Eye (tissue), 1 donor: ENCODE results near the gene BEND5.

Source experiments
- DNase-seq: peaks from one replicate; pipeline ENCODE4 v3.0.0-alpha.2; 2015

The BEND5 gene

GRCh38 chr1:48776393-48777218 is at the start of gene BEND5:
Gene BEND5, minus strand, starts transcription at chr1:48776891. Its CDS starts 60 bp downstream, at chr1:48776831.
- peak; percentile 94 for DNase-seq

DNA sequence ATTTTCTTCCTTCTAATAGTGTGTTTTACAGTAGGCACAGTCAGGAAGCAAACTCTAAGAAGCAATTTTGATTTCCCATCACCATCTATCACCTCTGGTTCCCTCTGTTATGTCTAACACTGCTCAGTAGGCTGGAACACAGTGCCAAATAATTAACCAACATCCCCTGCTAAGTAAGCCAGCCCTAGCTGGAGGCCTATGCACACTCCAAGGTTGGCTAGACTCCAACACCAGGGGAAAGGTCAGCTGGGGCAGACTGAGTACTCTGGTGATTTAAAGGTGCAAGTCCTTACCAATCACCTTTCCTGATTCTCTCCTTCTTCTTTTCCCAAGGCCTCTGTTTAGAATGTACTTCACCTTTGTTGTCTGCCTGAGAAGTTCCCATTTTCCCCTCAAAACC is 46.5 kb upstream of the BEND5 start:
- no peak for DNase-seq

- no peak for DNase-seq
These were observed 43.8 kb upstream of the BEND5 start for GRCh38 chr1:48820491-48820890.

DNA sequence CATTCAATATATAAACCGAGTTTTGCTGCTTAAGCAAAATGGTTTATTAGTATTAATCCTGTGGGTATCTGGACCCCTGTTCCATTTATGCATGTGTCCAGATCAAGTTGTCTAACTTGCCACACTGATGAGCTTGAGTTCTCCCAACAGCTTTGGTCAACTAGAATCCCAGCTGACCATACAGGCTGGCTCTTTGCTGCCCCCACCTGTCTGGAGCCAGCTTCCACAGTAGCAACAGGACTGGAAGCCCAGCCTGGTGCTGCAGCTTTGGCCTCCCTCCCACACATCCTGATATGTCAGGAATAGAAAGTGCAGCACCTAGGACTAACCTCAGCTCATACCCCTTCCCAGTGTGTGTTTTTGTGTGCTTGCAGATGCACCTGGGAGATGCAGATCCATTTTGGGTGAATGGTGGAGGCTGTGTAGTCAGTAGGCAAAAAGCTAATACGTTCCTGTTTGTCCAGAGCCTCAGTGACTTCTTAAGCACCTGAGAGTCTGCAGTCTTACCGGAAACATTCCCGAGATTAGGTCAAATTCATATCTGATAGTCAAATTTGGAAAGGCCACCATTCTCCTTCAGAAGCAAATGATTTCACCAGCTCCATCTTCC is 40.9 kb upstream of the BEND5 start:
- DNase-seq: peak; percentile 71

- DNase-seq: no peak
These were observed 34.0 kb upstream of the BEND5 start for GRCh38 chr1:48810740-48811139.

DNA sequence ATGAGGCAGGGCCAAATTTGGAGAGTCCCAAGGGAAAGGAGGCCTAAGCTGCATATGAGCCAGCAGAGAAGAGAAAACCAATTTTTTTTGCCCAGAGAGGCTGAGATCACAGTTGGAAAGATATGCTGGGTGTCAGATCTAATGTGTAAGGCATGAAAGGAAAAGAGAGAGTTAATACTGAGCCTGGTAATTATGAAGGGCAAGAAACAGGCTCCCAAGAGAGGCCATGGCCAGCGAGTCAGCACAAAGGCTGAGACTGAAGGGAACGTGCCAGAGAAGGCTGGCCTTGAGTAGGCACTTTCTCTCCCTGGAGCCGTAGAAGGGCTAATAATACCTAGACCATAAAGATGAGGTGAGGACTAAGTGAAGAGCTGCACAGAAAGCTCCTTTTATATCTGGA is 31.8 kb upstream of the BEND5 start:
- DNase-seq: peak; percentile 16

DNA sequence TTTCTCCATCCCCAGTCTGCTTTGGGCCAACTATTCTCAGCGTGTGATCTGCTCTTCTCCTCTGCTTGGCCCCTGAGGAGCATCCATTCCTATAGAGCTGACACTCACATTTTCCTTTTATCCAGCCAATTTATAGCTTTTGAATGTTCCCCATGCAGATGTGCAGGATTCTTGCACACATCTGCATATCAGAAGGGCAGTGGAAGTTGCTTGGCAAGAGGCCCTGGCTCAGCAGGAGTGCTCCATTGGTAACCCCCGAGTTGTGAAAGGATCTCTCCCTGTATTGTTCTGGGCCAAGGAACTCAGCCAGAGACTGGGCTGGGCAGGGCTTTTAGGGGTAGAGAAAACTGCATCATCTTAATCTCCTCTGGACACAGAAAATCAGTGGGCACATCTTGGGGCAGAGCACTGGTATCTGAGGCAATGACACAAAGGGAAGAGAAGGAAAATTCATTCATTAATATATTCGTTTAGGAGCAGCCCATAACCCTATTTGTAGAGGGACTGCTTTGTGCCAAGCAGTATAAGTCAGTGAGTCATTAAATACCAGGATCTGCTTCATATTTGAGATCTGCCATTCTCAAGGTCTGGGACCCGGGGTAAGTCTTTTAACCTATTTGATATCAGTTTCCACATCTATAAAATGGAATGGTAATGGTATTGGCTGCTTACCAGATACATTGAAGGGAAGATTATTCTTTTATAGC is 31.0 kb upstream of the BEND5 start:
- DNase-seq: peak; percentile 15

- no peak for DNase-seq
These were observed 26.8 kb upstream of the BEND5 start for GRCh38 chr1:48803474-48803873.

DNA sequence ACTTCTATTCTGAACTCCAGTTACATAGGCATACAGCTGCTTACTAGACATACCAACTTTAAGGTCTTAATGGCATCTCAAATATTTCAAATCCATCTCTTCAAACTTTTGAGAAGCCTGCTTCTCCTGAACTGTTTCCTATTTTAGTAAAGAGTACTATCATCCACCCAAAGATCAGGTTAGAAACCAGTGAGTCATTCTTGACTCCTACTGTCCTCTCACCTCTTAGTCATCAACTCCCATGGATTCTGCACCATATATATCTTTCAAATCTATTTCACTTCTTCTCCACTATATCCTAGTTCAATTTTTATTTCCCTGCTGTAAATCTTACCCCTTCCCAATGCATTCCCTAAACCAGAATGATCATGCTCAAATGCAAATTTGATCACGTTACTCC is 18.1 kb upstream of the BEND5 start:
- no peak for DNase-seq

- no peak for DNase-seq
These were observed 17.2 kb upstream of the BEND5 start for GRCh38 chr1:48793863-48794262.

DNA sequence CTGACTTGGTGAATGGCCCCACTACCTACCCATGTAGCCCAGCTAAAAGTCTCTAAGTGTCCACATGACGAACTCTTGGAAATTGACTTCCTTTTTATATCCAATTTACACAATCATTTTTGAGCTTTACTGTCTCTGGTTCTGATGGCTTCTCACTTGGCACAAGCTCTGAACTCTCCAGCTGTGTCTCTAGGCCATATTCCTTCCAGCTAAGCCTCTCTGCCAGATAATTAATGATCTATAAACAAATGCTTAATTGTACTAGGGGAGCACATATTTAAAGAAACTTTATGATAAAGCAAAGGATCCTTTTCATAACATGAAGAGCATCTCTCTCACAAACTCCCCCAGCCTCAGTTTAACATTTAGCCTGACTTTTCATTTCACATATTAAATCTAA is 16.3 kb upstream of the BEND5 start:
- DNase-seq: no peak

- DNase-seq: no peak
These were observed 13.7 kb upstream of the BEND5 start for GRCh38 chr1:48790397-48790796.

DNA sequence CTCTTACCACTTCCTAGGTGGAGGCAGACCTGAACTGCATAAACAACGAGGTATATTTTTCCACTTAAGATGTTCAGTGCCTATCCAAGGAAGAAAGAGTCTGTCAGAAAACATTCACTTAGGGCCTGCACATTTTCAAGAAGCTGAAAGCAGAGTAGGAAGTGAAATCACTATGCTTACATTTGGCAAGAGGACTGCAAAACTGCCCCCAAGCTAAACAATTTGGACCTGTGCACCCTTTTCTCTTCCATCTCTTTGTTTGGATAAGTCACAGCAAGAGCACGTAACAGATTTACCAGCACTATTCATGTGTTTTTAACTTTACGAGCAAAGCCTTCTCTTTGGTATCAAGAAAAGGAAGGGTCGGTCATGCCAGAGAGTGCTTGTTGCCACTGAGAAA is 13.2 kb upstream of the BEND5 start:
- no peak for DNase-seq

GRCh38 chr1:48785869-48786268 is 9.2 kb upstream of the BEND5 start:
- DNase-seq: no peak

DNA sequence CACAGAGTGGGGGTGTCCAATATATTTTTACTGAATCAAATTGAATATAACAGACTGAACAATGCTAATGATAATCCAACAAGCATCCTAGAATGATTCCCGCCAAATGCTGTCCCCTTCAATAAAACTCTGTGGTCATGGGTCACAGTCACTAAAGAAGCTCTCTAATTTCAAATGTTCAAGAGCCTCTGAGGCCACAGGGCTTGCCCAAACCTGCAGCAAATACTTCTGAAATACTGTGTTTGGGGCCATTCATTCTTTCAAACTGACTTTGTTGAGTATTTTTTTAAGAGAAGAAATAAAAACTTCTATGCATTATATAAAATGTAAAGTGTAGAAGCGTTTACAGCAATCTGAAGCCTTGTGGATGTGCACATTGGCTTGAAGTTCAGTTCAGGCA is 7.6 kb upstream of the BEND5 start:
- no peak for DNase-seq

DNA sequence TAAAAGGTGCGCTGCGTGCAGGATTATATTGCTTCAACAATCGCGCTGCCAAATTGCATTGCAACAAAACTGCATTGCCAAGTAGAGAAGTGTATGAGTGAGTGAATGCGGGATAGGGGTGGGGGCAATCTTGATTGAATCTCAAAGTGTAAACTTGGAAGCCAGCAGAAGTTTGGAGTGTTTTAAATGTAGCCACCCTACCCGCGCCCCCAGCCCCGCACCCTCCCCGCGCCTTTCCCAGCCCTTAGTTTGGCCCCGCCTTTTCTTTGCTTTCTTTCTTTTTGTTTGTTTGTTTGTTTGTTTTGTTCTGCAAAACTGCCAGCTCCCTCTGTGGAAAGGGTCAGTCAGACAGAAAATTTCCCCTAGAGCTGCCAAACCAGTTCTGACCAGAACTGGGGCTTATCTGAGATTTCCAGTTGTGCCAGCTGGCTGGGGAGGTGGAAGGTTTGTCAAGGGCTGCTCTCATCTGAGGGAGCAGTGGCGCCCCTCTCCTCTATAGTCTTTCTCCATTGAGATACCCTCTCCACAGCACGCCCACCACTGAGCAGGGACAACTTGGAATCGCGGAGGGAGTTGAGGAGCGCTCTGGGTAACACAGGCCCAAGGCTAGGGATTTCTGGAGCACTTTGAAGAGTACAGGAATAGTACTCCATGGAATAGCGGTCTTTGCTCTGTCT is 666 bp upstream of the BEND5 start:
- peak; percentile 68 for DNase-seq

- DNase-seq: peak; percentile 69
These were observed 779 bp downstream of the BEND5 start for GRCh38 chr1:48775831-48776392.

DNA sequence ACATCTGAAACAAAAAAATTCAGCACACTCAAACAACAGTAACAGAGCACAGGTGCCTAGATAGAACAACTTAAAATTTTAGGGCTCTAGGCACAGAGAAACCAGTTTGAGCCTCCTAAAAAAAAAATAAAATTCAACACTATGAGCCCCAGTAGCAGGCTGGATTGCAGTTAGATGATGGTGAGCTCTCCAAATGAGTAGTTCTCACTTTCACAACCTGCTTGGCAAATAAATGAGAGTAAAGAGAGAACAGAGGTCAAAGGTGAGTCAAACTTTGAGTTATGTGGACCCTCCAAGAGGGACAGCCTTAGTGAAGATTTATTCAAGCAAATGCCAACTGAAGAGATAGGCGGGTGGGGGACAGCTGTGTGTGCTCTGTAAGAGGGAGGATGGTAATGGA is 3.6 kb downstream of the BEND5 start:
- DNase-seq: no peak

DNA sequence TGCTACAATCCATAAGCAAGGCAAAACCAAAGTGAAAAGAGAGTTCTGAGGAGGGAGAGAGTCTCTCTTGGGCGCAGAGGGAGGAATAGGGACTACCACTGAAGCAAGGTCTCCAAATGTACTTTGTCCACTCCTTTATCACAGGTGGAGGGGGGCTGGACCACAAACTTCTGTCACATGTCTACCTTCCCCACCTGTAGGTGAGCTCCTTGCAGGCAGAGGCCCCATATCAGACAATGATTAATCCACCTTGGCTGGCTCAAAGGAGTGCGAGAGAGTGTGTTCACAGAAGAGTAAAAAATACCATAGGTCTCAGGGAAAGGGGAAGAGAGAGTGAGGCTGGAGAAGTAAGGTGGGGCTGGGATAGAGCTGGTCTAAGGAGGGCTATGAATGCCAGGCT is 4.5 kb downstream of the BEND5 start:
- DNase-seq: no peak

GRCh38 chr1:48771561-48771960 is 5.1 kb downstream of the BEND5 start:
- DNase-seq: peak; percentile 66

DNA sequence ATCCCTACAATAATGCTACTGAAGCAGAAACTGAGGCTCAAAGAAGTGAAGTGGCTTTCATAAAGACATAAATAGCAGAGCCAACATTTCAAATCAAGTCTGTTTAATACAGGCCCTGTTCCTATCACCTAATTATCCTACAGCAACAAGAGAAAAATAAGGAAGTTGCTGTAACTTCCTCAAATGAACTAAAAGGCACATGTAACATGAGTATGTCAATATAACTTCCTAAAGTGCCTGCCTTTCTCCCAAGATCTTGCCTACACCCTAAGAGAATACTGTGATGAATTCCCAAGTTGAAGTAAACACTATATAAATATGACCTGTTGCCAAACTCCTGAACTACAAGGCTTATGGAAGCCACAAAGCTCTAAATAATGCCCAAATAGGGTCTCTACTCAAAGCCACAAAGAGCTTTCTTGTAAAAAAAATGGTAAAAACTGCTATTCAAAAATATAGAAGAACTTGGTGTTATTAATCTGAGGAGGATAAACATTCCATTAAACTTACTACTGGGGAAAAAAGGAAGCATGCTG is 8.6 kb downstream of the BEND5 start:
- no peak for DNase-seq

- no peak for DNase-seq
These were observed 11.4 kb downstream of the BEND5 start for GRCh38 chr1:48765335-48765734.

DNA sequence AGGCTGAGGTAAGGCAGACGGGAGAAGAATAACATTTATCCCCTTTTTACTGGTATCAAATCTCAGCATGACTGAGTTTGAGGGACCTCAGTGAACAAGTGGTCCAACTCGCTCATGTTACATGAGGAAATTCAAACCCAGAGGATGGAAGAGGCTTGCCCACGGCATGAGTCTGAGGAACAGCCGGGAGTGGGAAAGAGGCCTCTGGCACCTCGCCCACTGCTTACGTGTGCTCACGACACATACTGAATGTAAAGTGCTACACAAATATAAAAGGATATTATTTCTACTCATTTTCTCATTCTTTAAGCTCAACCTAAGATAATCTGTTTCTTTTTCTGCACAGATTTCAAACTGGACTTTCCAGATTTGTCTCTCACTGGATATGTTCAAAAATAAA is 14.7 kb downstream of the BEND5 start:
- peak; percentile 23 for DNase-seq
